Liver (tissue), 3 donors: ENCODE measurements around the gene RAX2.

ENCODE experiments used
- FOXA1 ChIP-seq: IDR thresholded peaks from 2 replicates; pipeline ENCODE4 v1.6.1; 2016; ENCODE audit warnings: antibody characterized with exemption
- FOXA2 ChIP-seq: IDR thresholded peaks from 2 replicates; pipeline ENCODE4 v1.6.1; 2016; ENCODE audit warnings: antibody characterized with exemption
- HNF4G ChIP-seq: IDR thresholded peaks from 2 replicates; pipeline ENCODE4 v1.6.1; 2016; ENCODE audit warnings: antibody characterized with exemption
- JUND ChIP-seq, 2 donors: IDR thresholded peaks; 2 replicates each; pipeline ENCODE4 v1.6.1; 2016; ENCODE audit warnings: antibody characterized with exemption in 2 of 2
- RAD21 ChIP-seq, 2 donors: IDR thresholded peaks; 2 replicates each; pipeline ENCODE4 v1.6.1; 2016; ENCODE audit warnings: antibody characterized with exemption in 2 of 2, mild to moderate bottlenecking in 2 of 2
- SP1 ChIP-seq: IDR thresholded peaks from 2 replicates; pipeline ENCODE4 v1.6.1; 2018; ENCODE audit warnings: antibody characterized with exemption, mild to moderate bottlenecking
- TAF1 ChIP-seq: conservative IDR thresholded peaks from 2 replicates; pipeline ENCODE4 v1.6.1; 2016; ENCODE audit warnings: antibody characterized with exemption, mild to moderate bottlenecking
- YY1 ChIP-seq: IDR thresholded peaks from 2 replicates; pipeline ENCODE4 v1.6.1; 2016; ENCODE audit warnings: antibody characterized with exemption, mild to moderate bottlenecking
- TF ChIP-seq, protein P1 (sequence below): IDR thresholded peaks from 2 replicates; pipeline ENCODE4 v1.6.1; 2016; ENCODE audit warnings: antibody characterized with exemption
- TF ChIP-seq, protein P2 (sequence below): fragments of 150-350 bp; IDR thresholded peaks from 2 replicates; pipeline ENCODE4 v1.5.1; 2017; ENCODE audit warnings: improper control_type of control experiment, low read depth, low read length; ENCODE audit not compliant: missing input control
- TF ChIP-seq, protein P3 (sequence below): IDR thresholded peaks from 2 replicates; pipeline ENCODE4 v1.6.1; 2016; ENCODE audit warnings: antibody characterized with exemption
- TF ChIP-seq, protein P4 (sequence below): IDR thresholded peaks from 2 replicates; pipeline ENCODE4 v1.6.1; 2016; ENCODE audit warnings: antibody characterized with exemption
- TF ChIP-seq, protein P5 (sequence below): IDR thresholded peaks from 2 replicates; pipeline ENCODE4 v1.6.1; 2016; ENCODE audit warnings: antibody characterized with exemption, mild to moderate bottlenecking
- donor health status: healthy.
- donor health status: healthy.

DNA sequence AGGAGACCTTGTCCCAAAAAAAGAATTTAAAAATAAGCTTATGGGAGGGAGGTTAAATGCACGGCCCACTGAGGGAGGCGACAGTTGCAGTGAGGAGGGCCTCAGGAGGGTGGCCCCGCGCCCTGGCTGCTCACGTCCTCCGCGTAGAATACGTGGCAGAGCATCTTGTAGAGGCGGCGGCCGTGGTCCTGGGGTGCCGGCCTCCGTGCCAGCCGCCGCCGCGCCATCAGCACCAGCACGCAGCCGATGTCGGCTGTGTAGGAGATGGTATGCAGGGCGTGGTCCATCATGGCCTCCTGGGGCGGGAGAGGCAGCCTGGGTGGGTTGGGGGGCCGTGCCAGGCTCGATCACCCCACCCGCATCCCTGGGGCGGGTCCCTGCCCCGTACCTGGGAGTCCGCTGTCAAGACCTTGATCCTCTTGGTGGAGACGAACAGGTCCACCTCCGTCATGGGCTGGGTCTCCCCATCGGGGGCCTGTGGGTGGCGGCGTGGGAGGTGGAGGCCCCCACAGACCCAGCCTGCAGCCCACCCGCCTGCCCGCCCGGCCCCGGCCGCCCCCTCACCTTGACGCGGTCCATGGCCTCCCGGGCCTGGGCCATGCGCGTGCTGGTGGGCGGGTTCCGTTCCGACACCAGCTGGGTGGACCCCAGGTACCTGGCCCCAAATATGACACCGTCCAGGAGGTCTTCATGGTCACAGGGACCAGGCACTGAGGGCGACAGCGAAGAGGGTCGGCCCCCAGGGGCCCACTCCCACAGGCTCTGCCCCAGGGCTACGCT, 18.2 kb downstream of the RAX2 start:
- TF ChIP-seq TAF1 (no peak), RAD21 (IDR thresholded peaks at IDR 0.05) (no peak), JUND (IDR thresholded peaks at IDR 0.05) (no peak), YY1 (no peak), SP1 (no peak), HNF4G (no peak), FOXA2 (no peak), FOXA1 (no peak)
- TF ChIP-seq, protein P1, sequence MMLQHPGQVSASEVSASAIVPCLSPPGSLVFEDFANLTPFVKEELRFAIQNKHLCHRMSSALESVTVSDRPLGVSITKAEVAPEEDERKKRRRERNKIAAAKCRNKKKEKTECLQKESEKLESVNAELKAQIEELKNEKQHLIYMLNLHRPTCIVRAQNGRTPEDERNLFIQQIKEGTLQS, result no peak
- TF ChIP-seq, protein P2, sequence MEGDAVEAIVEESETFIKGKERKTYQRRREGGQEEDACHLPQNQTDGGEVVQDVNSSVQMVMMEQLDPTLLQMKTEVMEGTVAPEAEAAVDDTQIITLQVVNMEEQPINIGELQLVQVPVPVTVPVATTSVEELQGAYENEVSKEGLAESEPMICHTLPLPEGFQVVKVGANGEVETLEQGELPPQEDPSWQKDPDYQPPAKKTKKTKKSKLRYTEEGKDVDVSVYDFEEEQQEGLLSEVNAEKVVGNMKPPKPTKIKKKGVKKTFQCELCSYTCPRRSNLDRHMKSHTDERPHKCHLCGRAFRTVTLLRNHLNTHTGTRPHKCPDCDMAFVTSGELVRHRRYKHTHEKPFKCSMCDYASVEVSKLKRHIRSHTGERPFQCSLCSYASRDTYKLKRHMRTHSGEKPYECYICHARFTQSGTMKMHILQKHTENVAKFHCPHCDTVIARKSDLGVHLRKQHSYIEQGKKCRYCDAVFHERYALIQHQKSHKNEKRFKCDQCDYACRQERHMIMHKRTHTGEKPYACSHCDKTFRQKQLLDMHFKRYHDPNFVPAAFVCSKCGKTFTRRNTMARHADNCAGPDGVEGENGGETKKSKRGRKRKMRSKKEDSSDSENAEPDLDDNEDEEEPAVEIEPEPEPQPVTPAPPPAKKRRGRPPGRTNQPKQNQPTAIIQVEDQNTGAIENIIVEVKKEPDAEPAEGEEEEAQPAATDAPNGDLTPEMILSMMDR, result no peak
- TF ChIP-seq, protein P3, sequence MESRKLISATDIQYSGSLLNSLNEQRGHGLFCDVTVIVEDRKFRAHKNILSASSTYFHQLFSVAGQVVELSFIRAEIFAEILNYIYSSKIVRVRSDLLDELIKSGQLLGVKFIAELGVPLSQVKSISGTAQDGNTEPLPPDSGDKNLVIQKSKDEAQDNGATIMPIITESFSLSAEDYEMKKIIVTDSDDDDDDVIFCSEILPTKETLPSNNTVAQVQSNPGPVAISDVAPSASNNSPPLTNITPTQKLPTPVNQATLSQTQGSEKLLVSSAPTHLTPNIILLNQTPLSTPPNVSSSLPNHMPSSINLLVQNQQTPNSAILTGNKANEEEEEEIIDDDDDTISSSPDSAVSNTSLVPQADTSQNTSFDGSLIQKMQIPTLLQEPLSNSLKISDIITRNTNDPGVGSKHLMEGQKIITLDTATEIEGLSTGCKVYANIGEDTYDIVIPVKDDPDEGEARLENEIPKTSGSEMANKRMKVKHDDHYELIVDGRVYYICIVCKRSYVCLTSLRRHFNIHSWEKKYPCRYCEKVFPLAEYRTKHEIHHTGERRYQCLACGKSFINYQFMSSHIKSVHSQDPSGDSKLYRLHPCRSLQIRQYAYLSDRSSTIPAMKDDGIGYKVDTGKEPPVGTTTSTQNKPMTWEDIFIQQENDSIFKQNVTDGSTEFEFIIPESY, result no peak
- TF ChIP-seq, protein P4, sequence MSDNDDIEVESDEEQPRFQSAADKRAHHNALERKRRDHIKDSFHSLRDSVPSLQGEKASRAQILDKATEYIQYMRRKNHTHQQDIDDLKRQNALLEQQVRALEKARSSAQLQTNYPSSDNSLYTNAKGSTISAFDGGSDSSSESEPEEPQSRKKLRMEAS, result no peak
- TF ChIP-seq, protein P5, sequence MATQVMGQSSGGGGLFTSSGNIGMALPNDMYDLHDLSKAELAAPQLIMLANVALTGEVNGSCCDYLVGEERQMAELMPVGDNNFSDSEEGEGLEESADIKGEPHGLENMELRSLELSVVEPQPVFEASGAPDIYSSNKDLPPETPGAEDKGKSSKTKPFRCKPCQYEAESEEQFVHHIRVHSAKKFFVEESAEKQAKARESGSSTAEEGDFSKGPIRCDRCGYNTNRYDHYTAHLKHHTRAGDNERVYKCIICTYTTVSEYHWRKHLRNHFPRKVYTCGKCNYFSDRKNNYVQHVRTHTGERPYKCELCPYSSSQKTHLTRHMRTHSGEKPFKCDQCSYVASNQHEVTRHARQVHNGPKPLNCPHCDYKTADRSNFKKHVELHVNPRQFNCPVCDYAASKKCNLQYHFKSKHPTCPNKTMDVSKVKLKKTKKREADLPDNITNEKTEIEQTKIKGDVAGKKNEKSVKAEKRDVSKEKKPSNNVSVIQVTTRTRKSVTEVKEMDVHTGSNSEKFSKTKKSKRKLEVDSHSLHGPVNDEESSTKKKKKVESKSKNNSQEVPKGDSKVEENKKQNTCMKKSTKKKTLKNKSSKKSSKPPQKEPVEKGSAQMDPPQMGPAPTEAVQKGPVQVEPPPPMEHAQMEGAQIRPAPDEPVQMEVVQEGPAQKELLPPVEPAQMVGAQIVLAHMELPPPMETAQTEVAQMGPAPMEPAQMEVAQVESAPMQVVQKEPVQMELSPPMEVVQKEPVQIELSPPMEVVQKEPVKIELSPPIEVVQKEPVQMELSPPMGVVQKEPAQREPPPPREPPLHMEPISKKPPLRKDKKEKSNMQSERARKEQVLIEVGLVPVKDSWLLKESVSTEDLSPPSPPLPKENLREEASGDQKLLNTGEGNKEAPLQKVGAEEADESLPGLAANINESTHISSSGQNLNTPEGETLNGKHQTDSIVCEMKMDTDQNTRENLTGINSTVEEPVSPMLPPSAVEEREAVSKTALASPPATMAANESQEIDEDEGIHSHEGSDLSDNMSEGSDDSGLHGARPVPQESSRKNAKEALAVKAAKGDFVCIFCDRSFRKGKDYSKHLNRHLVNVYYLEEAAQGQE, result no peak
